DLD1 (cell line): ENCODE measurements around the gene TMEM203.

Source experiments
- in situ Hi-C: cut with HindIII; loops from 2 replicates; pipeline ENCODE4 v1.10.0; 2017; ENCODE audit warnings: low sequenced_read_pairs

Gene TMEM203

GRCh38 chr9:137198051-137198901 lies 7.2 kb downstream of the TMEM203 start:
- in situ Hi-C loops, result no loop called here

- in situ Hi-C loops, result no loop called here
These were observed 9.8 kb downstream of the TMEM203 start for GRCh38 chr9:137195525-137196220.

GRCh38 chr9:137194909-137195308 lies 10.5 kb downstream of the TMEM203 start:
- in situ Hi-C loops, result no loop called here

GRCh38 chr9:137194388-137194787 lies 11.1 kb downstream of the TMEM203 start:
- in situ Hi-C loops, result no loop called here

- in situ Hi-C loops, result no loop called here
These were observed 11.7 kb downstream of the TMEM203 start for GRCh38 chr9:137193771-137194170.

- in situ Hi-C loops, result no loop called here
These were observed 12.6 kb downstream of the TMEM203 start for GRCh38 chr9:137192859-137193258.

GRCh38 chr9:137192448-137192780 lies 13.0 kb downstream of the TMEM203 start:
- in situ Hi-C loops, result no loop called here

GRCh38 chr9:137191691-137192447 lies 13.6 kb downstream of the TMEM203 start:
- in situ Hi-C loops, result no loop called here

GRCh38 chr9:137191245-137191644 lies 14.2 kb downstream of the TMEM203 start:
- in situ Hi-C loops, result no loop called here

GRCh38 chr9:137190315-137190856 lies 15.1 kb downstream of the TMEM203 start:
- in situ Hi-C loops, result no loop called here

- in situ Hi-C loops, result no loop called here
These were observed 15.9 kb downstream of the TMEM203 start for GRCh38 chr9:137189297-137190295.

- in situ Hi-C loops, result no loop called here
These were observed 16.8 kb downstream of the TMEM203 start, which contains the start of the genes ANAPC2 and SSNA1 for GRCh38 chr9:137188490-137189296. TSS of gene ANAPC2 (minus strand) at chr9:137188560. CDS start at chr9:137188532, 28 bp downstream. TSS of gene SSNA1 (plus strand) at chr9:137188676. CDS start at chr9:137188727, 51 bp downstream.

- in situ Hi-C loops, result no loop called here
These were observed 17.4 kb downstream of the TMEM203 start for GRCh38 chr9:137188086-137188489.

GRCh38 chr9:137187386-137187785 lies 18.1 kb downstream of the TMEM203 start:
- in situ Hi-C loops, result no loop called here

- in situ Hi-C loops, result no loop called here
These were observed 19.1 kb downstream of the TMEM203 start for GRCh38 chr9:137186385-137186784.

GRCh38 chr9:137185921-137186320 lies 19.5 kb downstream of the TMEM203 start:
- in situ Hi-C loops, result no loop called here

GRCh38 chr9:137184881-137185660 lies 20.4 kb downstream of the TMEM203 start:
- in situ Hi-C loops, result no loop called here

- in situ Hi-C loops, result no loop called here
These were observed 21.4 kb downstream of the TMEM203 start for GRCh38 chr9:137183980-137184595.
